IPS-NIHi7 (cell line): ENCODE results near the gene WDR93.

Experiments
- DNase-seq: peaks from one replicate; pipeline ENCODE4 v3.0.0; 2012; ENCODE audit warnings: mixed read lengths; ENCODE audit errors: extremely low spot score

Gene WDR93

DNA sequence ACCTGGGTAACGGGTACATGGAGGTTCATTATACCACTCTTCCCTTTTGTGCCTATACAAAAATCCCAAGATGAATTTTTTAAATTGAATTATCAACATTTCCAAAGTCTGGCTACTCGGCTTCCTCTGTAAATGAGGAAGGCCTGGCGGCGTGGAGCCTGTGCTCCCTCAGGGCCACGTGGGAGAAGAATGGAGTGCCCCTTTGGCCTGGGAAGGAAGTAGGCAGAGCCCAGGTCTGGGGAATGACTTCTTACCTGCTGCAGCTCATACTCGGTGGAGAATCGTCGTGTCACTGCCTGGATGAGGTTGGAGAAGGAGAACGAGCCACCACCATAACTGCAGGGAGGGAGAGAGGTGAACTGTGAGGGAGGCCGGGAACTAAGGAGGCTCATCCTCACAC, 99.6 kb downstream of the WDR93 start:
- no peak for DNase-seq

DNA sequence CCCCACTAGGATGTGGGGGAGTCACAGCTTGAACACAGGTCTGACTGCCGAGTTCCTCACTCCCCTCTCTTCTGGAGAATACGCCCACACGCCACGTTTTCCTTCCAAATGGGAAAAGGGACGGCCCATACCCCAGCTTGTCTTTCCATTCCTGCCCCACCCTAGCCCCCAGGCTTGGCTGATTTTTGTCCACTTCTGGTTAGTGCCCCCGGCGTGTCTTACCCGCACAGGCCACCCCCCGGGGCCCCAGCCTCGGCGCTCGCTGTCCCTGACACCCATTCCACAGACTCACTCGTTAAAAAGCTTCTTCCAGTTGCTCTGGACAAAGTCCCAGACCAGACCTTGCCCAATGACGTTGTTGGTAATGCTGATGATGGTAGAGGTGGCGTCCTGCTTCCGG, 100.0 kb downstream of the WDR93 start:
- DNase-seq = no peak

DNA sequence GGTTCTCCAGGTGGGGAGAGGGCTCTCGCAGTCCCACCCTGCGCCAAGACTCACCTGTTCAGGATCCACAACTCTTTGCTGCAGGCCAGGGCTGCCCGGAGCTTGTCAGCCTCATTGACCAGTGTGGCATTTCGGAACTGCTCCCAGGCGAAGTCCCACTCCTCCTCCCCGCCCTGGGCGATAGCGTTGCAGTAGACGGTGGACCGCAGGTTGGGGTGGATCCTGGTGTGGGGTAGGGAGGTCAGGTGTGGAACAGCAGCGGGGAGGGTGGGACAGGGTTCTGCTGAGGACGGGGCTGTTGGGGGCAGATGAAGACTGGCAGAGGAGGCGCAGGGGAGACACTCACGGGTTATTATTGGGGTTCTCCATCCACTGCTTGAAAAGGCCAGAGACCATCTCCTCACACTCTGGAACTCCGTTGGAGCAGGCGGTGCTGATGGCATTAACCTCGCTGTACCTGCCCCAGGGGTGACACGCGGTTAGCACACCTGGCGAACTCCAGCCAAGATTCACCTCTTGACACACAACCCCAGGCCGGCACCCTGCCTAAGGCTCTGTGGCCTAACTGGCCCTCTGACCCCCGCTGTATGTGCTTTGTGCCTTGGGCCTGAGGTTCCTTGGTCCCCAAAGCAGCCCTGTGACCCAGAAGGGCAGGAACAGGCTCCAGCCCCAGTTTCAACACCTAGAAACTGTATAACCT, 101.6 kb downstream of the WDR93 start:
- DNase-seq = no peak
